Activated B cell treated with CpG ODN at 0.5 μM for 24 hours (primary cell): ENCODE results near the gene TAP2. TPM values are rescaled to one million over a fixed set of nuclear protein-coding genes. Genes with fewer than 3 reads are reported as not detected.

ENCODE experiments used
- ATAC-seq: fragments of 200-7000 bp; cut with Tn5 transposase; one replicate; pipeline ENCODE4 v1.10.0; 2021; ENCODE audit warnings: low read depth, mild to moderate bottlenecking, moderate library complexity
- CTCF ChIA-PET: fragments of 350-600 bp; sonication (Branson Sonifier 250); formaldehyde crosslinking; loops from one replicate; lab custom pipeline; 2021; ENCODE audit warnings: antibody characterized with exemption; lab: Charles Lee
- POLR2A ChIA-PET: fragments of 350-600 bp; sonication (Branson Sonifier 250); formaldehyde crosslinking; loops from one replicate; lab custom pipeline; 2021; ENCODE audit warnings: antibody characterized with exemption; lab: Charles Lee
- DNase-seq: peaks from one replicate; pipeline ENCODE4 v3.0.0; 2022
- H3K27ac Mint-ChIP-seq: one replicate; pipeline ENCODE4 v1.8.0; 2020; ENCODE audit warnings: mixed read lengths
- H3K27me3 Mint-ChIP-seq: one replicate; pipeline ENCODE4 v1.8.0; 2021; ENCODE audit warnings: mixed read lengths
- H3K36me3 Mint-ChIP-seq: one replicate; pipeline ENCODE4 v1.8.0; 2021; ENCODE audit warnings: low read depth, mixed read lengths
- H3K4me1 Mint-ChIP-seq: one replicate; pipeline ENCODE4 v1.8.0; 2021; ENCODE audit warnings: mixed read lengths
- H3K4me3 Mint-ChIP-seq: one replicate; pipeline ENCODE4 v1.8.0; 2020; ENCODE audit warnings: mild to moderate bottlenecking, mixed read lengths
- H3K9me3 Mint-ChIP-seq: one replicate; pipeline ENCODE4 v1.8.0; 2020; ENCODE audit warnings: mixed read lengths
- intact Hi-C: fragments of 100-400 bp; cut with micrococcal nuclease; formaldehyde crosslinking; loops from one replicate; pipeline ENCODE4 v1.15.1; 2024
- total RNA-seq: library from RNA; stranded (reverse); gene quantifications from 2 replicates; pipeline ENCODE4 v1.2.3, GENCODE V29; 2022
- TF ChIP-seq, protein P1 (sequence below): fragments of 200-600 bp; IDR thresholded peaks from one replicate; pipeline ENCODE4 v1.8.0; 2022; ENCODE audit warnings: antibody characterized with exemption, mild to moderate bottlenecking

TAP2 gene
- total RNA-seq, 1 donor from 2014 or later: 172 TPM

DNA sequence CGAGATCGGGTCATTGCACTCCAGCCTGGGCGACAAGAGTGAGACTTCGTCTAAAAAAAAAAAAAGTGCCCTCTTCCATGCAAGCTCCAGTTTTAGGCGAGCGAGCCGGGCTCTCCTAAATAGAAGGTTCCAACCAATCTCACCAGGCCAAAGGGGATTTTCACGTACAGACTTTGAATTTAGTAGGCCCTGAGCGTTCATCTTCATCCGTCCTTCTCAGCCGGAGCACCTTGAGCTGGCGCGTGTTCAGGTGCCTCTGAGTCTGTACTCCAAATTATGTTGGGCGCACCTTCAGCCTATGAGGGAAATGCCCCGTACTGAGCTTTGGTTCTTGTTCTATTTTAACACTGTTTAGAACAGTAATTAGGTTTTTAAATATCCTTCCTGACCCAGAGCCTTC, 817 bp upstream of the TAP2 start:
- H3K27ac Mint-ChIP-seq: peak overlapping the region; percentile 100
- ChIA-PET POLR2A (interaction anchor here (0.6 to 11.9 kb wide), 28 partner anchors 7 to 432 kb away, joined by 3 to 904 read pairs (median 10); partner anchors contain the start of genes BRD2, HLA-DMB, HLA-DOB and PSMB9), CTCF (interaction anchor here (0.6 to 9.7 kb wide), 16 partner anchors 11 to 1884 kb away, joined by 3 to 218 read pairs (median 12); partner anchors contain the start of genes HLA-DMB, PSMB9 and TAP1)
- no peaks in the 10 kb centered on the region for H3K9me3 Mint-ChIP-seq
- TF ChIP-seq, protein P1, sequence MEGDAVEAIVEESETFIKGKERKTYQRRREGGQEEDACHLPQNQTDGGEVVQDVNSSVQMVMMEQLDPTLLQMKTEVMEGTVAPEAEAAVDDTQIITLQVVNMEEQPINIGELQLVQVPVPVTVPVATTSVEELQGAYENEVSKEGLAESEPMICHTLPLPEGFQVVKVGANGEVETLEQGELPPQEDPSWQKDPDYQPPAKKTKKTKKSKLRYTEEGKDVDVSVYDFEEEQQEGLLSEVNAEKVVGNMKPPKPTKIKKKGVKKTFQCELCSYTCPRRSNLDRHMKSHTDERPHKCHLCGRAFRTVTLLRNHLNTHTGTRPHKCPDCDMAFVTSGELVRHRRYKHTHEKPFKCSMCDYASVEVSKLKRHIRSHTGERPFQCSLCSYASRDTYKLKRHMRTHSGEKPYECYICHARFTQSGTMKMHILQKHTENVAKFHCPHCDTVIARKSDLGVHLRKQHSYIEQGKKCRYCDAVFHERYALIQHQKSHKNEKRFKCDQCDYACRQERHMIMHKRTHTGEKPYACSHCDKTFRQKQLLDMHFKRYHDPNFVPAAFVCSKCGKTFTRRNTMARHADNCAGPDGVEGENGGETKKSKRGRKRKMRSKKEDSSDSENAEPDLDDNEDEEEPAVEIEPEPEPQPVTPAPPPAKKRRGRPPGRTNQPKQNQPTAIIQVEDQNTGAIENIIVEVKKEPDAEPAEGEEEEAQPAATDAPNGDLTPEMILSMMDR: no peak
- ATAC-seq (no peak), DNase-seq (no peak)
- H3K27me3 Mint-ChIP-seq: no peaks in the 10 kb centered on the region
- intact Hi-C loops: no loop called here
- peak overlapping the region; percentile 15 for H3K4me3 Mint-ChIP-seq
- H3K36me3 Mint-ChIP-seq: peaks cover 80% of the 10 kb centered on the region
- H3K4me1 Mint-ChIP-seq: peaks cover 84% of the 10 kb centered on the region

DNA sequence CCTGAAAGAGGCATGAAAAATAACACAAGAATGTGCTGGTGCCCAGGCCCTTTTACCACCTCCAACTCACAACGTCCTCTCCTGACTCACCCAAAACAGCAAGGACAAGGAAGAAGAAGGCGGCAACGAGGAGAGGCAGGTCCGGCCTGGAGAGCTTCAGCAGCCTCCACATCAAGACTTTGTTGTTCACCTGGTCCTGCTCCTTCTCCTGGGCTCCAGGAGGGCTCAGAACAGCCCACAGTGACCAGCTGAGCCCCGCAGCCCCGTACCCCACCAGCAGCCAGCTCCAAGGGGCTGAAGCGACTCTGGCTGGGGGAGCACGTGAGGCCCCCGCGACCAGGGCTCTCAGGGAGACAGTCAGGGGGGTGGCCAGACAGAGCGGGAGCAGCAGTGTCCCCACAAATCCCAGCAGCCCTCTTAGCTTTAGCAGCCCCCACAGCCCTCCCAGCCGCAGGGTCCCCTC, 857 bp downstream of the TAP2 start:
- TF ChIP-seq, protein P1: no peak
- ChIA-PET POLR2A (interaction anchor here (0.6 to 11.9 kb wide), 34 partner anchors 9 to 424 kb away, joined by 3 to 904 read pairs (median 8); partner anchors contain the start of genes BRD2, HLA-DMA, HLA-DMB and HLA-DOB), CTCF (interaction anchor here (0.6 to 9.7 kb wide), 22 partner anchors 10 to 424 kb away, joined by 3 to 218 read pairs (median 10); partner anchors contain the start of genes HLA-DMB, PSMB9 and TAP1)
- DNase-seq (no peak), ATAC-seq (no peak)
- Mint-ChIP-seq H3K27me3 (no peaks in the 10 kb centered on the region), H3K27ac (peak overlapping the region; percentile 100), H3K4me3 (peak overlapping the region; percentile 92), H3K36me3 (peaks cover 80% of the 10 kb centered on the region), H3K4me1 (peaks cover 91% of the 10 kb centered on the region), H3K9me3 (no peaks in the 10 kb centered on the region)
- intact Hi-C loops: loop anchor here (1.0 kb wide), 6 partner anchors 12 to 136 kb away; partner anchors contain the start of gene PSMB9

GRCh38 chr6:32836873-32837272, 1.7 kb downstream of the TAP2 start:
- H3K36me3 Mint-ChIP-seq: peaks cover 80% of the 10 kb centered on the region
- H3K27ac Mint-ChIP-seq: peak overlapping the region; percentile 100
- no peak for DNase-seq
- no peaks in the 10 kb centered on the region for H3K9me3 Mint-ChIP-seq
- ChIA-PET CTCF (interaction anchor here (0.7 to 9.7 kb wide), 4 partner anchors 9 to 148 kb away, joined by 3 to 218 read pairs (median 121); partner anchors contain the start of genes PSMB9 and TAP1), POLR2A (interaction anchor here (2.7 to 11.9 kb wide), 3 partner anchors 17 to 32 kb away, joined by 29 to 904 read pairs (median 240); partner anchors contain the start of genes PSMB9 and TAP1)
- no peaks in the 10 kb centered on the region for H3K27me3 Mint-ChIP-seq
- TF ChIP-seq, protein P1: no peak
- intact Hi-C loops: no loop called here
- no peak for ATAC-seq
- peak overlapping the region; percentile 92 for H3K4me3 Mint-ChIP-seq
- H3K4me1 Mint-ChIP-seq: peaks cover 86% of the 10 kb centered on the region

- no peak for DNase-seq
- no peaks in the 10 kb centered on the region for H3K27me3 Mint-ChIP-seq
- H3K36me3 Mint-ChIP-seq: peaks cover 80% of the 10 kb centered on the region
- H3K4me3 Mint-ChIP-seq: peak overlapping the region; percentile 35
- ATAC-seq: no peak
- no peaks in the 10 kb centered on the region for H3K9me3 Mint-ChIP-seq
- intact Hi-C loops: no loop called here
- H3K4me1 Mint-ChIP-seq: peaks cover 80% of the 10 kb centered on the region
- TF ChIP-seq, protein P1: no peak
- POLR2A ChIA-PET: interaction anchor here (0.8 to 2.9 kb wide), 2 partner anchors 14 to 19 kb away, joined by 3 to 17 read pairs; partner anchors contain the start of genes PSMB9 and TAP1
- CTCF ChIA-PET: interaction anchor here (0.6 to 1.7 kb wide), 3 partner anchors 33 to 292 kb away, joined by 3 to 7 read pairs (median 6); no protein-coding TSS in a partner anchor
- H3K27ac Mint-ChIP-seq: peak overlapping the region; percentile 1
Measured at GRCh38 chr6:32835167-32835893, 3.2 kb downstream of the TAP2 start.
